ENCODE measurements around the gene RTN4RL1.

RTN4RL1 gene

DNA sequence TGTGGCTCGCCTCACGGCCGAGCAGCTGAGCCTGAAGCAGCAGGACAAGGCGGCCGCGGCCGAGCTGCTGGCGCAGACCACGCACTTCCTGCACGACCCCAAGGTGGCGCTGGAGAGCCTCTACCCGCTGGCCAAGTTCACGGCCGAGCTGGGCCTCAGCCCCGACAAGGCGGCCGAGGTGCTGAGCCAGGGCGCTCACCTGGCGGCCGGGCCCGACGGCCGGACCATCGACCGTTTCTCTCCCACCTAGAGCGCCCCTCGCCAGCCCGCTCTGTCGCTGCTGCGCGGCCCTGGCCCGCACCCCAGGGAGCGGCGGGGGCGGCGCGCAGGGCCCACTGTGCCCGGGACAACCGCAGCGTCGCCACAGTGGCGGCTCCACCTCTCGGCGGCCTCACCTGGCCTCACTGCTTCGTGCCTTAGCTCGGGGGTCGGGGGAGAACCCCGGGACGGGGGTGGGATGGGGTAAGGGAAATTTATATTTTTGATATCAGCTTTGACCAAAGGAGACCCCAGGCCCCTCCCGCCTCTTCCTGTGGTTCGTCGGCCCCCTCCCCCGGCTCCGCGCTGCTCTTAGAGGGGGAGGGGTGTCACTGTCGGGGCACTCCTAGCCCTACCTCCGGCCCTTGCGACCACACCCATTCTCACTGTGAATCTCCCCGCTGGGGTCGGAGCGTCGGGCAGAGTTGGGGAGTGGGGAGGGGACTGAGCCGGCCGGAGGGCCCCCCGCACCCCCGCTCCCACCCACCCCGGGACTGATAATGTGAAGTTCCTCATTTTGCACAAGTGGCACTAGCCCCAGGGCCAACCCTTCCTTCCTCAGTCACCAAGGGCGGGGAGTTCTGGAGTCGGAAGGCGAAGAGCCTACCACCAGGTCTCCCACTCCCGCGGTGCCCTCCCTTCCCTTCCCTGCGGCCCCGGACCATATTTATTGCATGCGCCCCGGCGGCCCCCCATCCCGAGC is 33.7 kb upstream of the RTN4RL1 start:
- peak; percentile 68 to 85 for DNase-seq

DNA sequence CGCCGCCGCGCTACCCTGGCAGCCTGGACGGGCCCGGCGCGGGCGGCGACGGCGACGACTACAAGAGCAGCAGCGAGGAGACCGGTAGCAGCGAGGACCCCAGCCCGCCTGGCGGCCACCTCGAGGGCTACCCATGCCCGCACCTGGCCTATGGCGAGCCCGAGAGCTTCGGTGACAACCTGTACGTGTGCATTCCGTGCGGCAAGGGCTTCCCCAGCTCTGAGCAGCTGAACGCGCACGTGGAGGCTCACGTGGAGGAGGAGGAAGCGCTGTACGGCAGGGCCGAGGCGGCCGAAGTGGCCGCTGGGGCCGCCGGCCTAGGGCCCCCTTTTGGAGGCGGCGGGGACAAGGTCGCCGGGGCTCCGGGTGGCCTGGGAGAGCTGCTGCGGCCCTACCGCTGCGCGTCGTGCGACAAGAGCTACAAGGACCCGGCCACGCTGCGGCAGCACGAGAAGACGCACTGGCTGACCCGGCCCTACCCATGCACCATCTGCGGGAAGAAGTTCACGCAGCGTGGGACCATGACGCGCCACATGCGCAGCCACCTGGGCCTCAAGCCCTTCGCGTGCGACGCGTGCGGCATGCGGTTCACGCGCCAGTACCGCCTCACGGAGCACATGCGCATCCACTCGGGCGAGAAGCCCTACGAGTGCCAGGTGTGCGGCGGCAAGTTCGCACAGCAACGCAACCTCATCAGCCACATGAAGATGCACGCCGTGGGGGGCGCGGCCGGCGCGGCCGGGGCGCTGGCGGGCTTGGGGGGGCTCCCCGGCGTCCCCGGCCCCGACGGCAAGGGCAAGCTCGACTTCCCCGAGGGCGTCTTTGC is 32.8 kb upstream of the RTN4RL1 start:
- DNase-seq: no peak

DNA sequence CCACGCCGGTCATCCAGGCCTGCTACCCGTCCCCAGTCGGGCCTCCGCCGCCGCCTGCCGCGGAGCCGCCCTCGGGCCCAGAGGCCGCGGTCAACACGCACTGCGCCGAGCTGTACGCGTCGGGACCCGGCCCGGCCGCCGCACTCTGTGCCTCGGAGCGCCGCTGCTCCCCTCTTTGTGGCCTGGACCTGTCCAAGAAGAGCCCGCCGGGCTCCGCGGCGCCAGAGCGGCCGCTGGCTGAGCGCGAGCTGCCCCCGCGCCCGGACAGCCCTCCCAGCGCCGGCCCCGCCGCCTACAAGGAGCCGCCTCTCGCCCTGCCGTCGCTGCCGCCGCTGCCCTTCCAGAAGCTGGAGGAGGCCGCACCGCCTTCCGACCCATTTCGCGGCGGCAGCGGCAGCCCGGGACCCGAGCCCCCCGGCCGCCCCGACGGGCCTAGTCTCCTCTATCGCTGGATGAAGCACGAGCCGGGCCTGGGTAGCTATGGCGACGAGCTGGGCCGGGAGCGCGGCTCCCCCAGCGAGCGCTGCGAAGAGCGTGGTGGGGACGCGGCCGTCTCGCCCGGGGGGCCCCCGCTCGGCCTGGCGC is 32.1 kb upstream of the RTN4RL1 start:
- no peak for DNase-seq

DNA sequence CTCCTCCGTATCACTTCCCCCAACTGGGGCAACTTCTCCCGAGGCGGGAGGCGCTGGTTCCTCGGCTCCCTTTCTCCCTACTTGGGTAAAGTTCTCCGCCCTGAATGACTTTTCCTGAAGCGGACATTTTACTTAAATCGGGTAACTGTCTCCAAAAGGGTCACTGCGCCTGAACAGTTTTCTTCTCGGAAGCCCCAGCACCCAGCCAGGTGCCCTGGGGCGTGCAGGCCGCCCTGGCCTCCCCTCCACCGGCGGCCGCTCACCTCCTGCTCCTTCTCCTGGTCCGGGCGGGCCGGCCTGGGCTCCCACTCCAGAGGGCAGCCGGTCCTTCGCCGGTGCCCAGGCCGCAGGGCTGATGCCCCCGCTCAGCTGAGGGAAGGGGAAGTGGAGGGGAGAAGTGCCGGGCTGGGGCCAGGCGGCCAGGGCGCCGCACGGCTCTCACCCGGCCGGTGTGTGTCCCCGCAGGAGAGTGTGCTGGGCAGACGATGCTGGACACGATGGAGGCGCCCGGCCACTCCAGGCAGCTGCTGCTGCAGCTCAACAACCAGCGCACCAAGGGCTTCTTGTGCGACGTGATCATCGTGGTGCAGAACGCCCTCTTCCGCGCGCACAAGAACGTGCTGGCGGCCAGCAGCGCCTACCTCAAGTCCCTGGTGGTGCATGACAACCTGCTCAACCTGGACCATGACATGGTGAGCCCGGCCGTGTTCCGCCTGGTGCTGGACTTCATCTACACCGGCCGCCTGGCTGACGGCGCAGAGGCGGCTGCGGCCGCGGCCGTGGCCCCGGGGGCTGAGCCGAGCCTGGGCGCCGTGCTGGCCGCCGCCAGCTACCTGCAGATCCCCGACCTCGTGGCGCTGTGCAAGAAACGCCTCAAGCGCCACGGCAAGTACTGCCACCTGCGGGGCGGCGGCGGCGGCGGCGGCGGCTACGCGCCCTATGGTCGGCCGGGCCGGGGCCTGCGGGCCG is 31.4 kb upstream of the RTN4RL1 start:
- DNase-seq: peak; percentile 22 to 46

DNA sequence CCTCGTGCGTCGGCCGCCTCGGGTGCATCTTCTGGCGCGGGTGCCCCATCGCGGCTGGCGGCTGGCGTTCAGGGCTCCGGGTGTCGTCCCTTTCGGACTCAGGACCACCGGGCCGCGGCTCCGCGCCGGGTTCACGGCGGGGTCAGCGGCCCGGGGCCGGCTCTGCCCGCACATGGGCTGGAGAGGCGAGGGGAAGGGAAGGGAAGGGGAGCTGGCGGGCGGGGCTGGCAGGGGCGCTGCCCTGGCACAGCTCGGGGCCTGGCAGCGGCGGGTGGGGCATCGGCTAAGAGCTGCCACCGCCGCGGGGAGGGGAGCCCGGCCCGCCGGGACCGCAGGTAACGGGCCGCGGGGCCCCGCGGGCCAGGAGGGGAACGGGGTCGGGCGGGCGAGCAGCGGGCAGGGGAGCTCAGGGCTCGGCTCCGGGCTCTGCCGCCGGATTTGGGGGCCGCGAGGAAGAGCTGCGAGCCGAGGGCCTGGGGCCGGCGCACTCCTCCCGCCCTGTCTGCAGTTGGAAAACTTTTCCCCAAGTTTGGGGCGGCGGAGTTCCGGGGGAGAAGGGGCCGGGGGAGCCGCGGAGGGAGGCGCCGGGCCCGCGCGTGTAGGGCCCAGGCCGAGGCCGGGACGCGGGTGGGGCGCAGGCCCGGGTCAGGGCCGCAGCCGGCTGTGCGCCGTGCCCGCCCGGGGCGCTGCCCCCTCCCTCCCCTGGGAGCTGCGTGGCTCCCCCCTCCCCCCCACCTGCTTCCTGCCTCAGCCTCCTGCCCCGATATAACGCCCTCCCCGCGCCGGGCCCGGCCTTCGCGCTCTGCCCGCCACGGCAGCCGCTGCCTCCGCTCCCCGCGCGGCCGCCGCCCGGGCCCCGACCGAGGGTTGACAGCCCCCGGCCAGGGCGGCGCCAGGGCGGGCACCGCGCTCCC is 30.4 kb upstream of the RTN4RL1 start:
- no peak for DNase-seq

DNA sequence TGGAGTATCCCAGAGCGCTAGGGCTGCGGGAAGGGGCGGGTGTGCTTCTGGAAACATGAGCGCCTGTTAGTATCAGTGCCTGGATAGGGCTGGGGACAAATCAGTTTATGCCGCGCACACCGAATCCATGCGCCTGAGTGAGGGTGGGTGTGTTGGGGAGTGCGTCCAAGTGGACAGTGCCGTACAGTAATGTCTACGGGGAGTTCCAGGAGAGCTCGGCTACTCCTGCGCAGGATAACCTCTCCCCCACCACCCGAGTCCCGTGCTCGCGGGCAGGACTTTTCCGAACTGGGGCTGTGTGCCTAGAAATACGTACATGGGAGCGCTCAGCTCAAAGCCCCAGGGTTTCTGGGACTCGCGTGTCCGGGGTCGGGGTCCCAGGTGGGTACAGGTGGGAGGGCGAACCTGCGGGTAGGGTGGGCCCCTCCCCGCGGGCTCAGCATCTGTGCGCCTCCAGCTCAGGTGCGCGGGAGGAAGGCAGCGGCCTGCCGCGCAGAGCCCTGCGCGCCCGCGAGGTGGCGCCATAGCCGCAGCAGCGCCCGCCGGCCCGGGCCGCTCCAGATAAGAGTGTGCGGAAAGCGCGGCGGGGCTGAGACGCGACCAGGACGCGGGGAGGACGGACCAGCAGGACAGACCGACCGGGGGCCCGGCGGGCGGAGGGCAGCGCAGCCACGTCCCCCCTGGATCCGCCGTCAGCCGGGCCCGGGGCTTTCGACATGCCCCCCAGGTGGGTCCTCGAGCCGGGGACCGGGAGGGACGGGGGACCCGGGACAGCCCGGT is 29.6 kb upstream of the RTN4RL1 start, which contains the start of gene HIC1:
TSS of gene HIC1 (plus strand) at position 592 of the 780 bp plus-strand sequence. CDS start 1,588 bp downstream, outside the sequence.
- DNase-seq: peak; percentile 36 to 72

DNA sequence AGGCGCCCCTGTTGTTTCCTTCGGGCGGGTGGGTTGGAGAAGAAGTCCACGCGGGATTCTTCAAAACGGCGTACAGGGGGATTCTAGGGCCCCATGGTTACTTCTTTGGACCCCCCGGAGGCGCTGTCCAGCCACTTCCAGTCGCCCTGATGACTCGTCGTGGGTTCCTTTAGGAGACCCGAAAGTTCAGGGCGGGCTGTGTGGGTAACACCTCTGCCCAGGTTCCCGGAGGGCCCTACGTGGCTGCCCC is 29.1 kb upstream of the RTN4RL1 start:
- no peak for DNase-seq

DNA sequence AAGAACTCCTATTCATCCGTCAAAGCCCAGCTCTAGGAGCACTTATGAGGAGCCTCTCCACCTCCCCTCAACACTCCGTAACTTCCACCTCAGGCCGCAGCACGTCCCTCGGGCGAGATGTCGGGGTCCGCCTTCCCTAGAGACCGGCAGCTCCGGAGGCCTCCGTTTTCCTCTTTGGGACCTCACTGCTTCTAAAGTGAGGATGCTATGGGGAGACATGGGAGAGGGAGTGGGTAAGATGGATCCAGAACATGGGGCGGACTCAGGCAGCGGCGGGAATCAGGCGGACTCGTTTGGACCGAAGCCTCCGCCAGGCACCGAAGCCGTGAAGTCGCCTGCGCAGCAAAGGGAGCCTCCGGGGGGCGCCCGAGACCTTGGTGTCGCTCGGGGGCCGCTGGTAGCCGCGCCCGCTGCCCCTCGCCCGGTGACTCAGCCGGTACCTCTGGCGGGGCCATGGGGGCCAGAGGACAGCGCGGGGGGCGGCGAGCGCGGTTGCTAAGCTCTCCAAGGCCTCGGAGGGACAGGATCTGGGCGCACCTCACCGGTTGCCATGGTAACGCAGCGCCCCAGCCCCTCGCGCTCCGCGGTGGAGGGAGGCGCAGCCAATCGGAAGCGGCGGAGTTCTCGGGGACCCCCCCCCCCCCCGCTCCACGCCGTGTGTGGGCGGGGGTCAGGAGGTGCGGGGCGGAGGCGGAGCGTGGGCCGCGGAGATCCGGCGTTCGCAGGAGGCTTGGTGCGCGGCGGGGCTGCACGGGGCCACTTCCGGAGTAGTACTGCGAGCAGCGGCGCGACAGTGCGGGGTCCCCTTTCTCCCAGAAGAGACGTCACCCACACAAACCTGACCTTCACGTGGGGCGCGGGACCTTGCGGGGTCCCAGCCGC is 28.5 kb upstream of the RTN4RL1 start:
- DNase-seq: peak; percentile 49 to 59

DNA sequence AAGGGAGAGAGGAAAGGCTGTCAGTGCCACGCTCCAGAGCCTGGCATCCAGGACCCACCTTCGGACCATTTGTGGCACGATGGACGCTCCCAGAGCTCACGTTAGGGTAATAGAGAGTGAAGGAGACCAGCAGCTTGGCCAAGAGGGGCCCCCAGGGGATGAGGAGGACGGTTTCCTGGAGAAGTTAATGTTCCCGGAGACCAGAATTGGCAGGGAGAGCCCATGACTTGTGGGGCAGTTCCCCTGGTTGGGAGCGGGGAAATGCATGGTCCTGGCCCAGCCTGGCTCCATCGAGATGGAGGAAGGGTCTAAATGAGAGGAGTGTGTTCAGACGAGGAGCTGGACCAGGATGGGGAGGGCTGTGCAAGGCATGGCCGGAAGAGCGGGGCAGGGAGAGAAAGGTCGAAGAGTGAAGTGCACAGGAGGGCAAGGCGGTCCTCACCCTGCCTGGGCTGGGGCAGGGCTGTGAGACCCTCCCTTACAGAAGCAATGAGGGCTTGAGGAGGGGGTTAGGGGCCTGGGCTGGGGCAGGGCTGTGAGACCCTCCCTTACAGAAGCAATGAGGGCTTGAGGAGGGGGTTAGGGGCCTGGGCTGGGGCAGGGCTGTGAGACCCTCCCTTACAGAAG is 26.9 kb upstream of the RTN4RL1 start:
- no peak for DNase-seq

DNA sequence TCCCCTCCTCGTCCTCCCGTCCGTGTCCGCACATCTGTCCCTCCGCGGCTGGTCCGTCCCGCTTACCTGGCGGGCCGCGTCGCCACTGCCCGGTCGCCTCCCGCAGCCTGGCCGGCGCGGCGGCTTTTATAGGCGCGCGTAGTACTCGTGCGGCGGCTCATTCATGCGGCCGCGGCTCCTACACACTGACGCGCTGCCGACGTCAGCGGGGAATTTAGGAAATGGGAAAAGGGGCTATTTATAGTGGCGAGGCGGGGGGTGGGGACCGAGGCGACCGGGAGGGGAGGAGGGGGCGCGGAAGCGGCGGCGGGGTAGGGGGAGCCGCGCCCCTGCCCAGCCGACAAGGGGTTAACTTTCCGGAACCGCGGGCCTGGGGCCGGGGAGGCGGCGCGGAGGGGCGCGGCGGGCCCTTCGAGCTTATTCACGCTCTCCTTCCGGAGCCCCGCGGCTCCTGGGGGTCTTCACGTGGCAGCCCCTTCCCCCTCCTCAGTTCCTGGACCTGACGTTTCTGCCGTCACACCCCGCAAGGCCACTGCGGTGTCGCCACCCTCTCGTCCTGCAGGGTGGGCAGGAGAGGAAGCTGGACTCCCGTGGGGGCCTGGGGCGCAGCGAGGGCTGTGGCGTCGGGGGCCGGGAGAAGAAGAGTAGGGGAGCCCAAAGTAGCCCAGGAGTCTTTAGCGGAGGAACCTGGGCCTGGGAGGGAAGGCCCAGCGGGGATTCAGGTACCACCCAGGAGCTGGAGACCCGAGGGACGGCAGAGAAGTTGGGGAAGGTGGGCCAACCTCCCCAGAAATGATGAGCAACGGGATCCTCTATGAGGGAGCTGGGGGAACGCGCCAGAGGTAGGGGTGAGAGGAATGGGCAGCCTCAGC is 26.2 kb upstream of the RTN4RL1 start:
- DNase-seq: peak; percentile 25 to 45

DNA sequence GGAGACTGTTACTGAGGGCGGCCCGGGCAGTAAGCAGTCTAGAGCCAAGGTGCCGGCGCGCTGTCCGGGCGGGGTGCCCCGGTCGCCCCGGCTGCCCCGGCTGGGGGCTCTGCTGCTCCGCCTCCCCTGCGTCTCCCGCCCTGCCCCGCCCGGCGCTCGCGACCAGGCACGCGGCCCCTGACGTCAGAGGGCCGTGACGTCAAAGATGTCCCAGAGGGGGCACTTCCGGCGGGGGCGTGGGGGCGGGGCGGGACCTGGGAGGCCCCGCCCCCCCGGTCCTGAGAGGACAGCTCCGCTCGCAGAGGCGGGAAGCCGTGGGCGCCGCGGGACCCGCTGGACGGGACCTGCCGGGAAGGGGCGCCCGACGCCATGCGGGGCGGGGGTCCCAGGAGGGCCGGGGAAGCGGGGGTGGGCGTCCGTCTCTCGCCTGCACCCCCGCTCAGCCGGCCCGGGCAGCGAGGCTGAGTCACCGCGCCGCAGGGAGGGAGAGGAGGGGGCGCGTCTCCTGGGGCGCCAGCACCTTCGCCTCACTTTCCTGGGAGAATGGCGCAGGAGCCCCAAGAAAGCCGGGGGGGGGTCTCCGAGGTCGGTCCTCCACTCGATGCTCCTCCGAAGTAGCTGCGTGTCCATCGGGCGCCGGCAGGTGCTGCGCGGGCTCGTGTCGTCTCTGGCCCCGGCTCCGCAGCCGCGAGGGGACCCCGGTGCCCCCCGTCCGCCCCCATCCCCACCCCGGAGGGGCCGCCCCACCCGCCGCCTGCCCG is 25.3 kb upstream of the RTN4RL1 start:
- DNase-seq: peak; percentile 59 to 82

DNA sequence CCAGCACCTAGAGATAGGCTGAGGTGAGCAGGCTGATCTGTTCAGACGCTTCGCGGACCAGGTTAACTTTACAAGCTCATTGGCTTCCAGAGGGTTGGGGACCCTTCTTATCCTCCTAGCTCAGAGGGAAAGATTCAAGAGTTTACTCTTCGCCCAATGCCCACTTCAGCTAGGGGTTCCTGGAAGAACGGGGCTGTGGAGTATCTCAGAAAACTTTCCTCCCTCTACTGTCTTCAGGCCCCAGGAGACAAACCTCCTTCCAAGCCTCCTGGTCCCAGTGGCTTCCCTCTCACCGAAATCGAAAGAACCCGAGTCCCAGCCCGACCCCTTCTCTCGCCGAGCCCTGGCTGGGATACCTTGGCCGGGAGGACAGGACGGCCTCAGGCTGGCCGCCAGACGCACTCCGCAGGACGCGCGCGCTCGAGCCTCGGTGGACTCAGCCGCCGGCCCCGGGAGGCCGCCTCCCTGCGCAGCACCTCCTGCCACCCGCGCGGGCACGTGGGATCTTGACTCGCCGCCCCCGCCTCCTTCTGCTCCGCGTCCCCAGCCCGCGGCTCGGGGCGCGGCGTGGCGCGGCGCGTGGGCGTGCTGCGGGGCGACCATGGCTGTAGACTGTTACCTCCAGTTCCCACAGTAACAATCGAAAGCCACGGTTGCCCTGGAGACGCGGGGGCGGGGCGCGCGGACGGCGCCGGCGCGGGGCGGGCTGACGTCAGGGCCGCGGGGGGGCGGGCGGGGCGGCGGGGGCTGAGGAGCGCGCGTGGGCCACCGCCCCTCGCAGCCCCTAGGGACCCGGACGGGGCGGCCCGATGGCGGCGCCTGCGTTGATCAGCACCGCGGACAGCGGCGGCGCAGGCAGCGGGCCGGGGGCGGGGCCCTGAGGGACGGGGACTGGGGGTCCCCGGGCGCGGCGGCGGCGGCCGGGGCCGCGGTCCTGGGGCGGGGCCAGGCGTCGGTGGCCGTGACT is 24.5 kb upstream of the RTN4RL1 start:
- peak; percentile 68 to 82 for DNase-seq

DNA sequence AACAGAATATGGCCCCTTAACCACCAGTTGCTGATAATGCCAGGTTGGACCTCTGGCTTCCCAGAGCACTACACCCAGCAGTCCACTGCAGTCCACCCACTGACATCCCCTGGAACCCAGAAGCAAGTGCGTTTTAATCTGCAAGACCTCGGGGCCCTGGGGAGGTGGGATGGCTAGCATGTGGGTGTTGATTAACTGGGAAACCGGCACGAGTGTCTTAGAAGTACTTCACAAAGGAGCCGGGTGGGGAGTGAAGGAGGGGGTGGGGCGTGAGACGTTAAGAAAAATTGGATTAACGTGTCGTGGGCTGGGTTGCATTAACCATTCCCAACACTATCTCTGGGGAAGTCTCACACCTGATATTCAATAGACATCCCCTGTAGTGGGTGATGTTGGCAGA is 23.7 kb upstream of the RTN4RL1 start:
- DNase-seq: no peak

DNA sequence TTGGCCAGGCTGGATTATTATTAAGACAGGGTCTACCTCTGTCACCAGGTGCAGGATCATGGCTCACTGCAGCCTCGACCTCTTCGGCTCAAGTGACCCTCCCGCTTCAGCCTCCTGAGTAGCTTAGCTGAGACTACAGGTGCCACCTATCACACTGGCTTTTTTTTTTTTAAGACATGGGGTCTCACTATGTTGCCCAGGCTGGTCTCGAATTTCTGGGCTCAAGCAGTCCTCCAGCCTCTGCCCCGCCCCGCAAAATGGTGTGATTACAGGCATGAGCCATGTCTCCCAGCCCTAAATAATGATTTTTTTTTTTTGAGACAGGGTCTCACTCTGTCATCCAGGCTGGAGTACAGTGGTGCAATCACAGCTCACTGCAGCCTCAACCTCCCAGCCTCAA is 22.5 kb upstream of the RTN4RL1 start:
- DNase-seq: no peak

DNA sequence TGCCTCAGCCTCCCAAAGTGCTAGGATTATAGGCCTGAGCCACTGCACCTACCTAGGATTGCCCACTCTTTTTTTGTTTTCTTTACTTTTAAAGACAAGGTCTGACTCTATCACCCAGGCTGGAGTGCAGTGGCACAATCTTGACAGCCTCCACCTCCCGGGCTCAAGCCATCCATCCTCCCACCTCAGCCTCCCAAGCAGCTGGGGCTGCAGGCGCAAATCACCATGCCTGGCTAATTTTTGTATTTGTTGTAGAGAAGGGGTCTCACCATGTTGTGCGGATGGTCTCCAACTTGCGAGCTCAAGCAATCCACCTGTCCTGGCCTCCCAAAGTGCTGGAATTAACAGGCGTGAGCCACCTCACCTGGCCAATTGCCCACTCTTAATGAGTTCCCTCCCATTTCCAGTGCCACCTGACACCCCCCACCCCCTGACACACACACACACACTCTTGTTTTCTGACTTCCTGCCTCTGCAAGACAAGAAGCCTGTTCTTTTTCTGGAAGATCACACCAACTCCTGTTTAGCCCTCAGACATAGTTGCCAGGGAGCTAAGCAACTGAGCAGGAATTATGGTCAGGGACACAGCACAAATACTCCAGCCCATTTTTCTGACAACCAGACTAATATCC is 19.2 kb upstream of the RTN4RL1 start:
- DNase-seq: no peak
